Activated CD4-positive, CD25-positive, alpha-beta regulatory T cell treated with anti-CD3 and anti-CD28 coated beads, Interleukin-2, amount 50 U/mL, for 72 hours (primary cell): ENCODE results near the gene KIAA2012.

Source experiments
- DNase-seq: peaks from one replicate; pipeline ENCODE4 v3.0.0; 2021

Gene KIAA2012

GRCh38 chr2:202154613-202155012 is 81.6 kb downstream of the KIAA2012 start:
- no peak for DNase-seq

- no peak for DNase-seq
These were observed 84.3 kb downstream of the KIAA2012 start for GRCh38 chr2:202157211-202157990.

GRCh38 chr2:202158796-202159195 is 85.7 kb downstream of the KIAA2012 start:
- no peak for DNase-seq

- DNase-seq = no peak
These were observed 88.2 kb downstream of the KIAA2012 start for GRCh38 chr2:202161151-202161835.

GRCh38 chr2:202164411-202164810 is 91.4 kb downstream of the KIAA2012 start:
- DNase-seq = no peak

GRCh38 chr2:202165208-202165607 is 92.2 kb downstream of the KIAA2012 start:
- no peak for DNase-seq

GRCh38 chr2:202165945-202166344 is 92.9 kb downstream of the KIAA2012 start:
- no peak for DNase-seq

- DNase-seq = no peak
These were observed 96.1 kb downstream of the KIAA2012 start for GRCh38 chr2:202169131-202169530.

- no peak for DNase-seq
These were observed 96.9 kb downstream of the KIAA2012 start for GRCh38 chr2:202169832-202170424.

GRCh38 chr2:202171241-202171825 is 98.3 kb downstream of the KIAA2012 start:
- DNase-seq = no peak

- DNase-seq = no peak
These were observed 99.6 kb downstream of the KIAA2012 start for GRCh38 chr2:202172439-202173211.

- DNase-seq = peak; percentile 43
These were observed 105.4 kb downstream of the KIAA2012 start for GRCh38 chr2:202178346-202178958.

- no peak for DNase-seq
These were observed 111.5 kb downstream of the KIAA2012 start for GRCh38 chr2:202184557-202184956.

GRCh38 chr2:202185156-202185555 is 112.1 kb downstream of the KIAA2012 start:
- no peak for DNase-seq

GRCh38 chr2:202186641-202187202 is 113.7 kb downstream of the KIAA2012 start:
- no peak for DNase-seq

GRCh38 chr2:202187570-202187969 is 114.5 kb downstream of the KIAA2012 start:
- no peak for DNase-seq

GRCh38 chr2:202193305-202193704 is 120.2 kb downstream of the KIAA2012 start:
- no peak for DNase-seq

GRCh38 chr2:202193881-202194353 is 120.9 kb downstream of the KIAA2012 start:
- no peak for DNase-seq

GRCh38 chr2:202194418-202194817 is 121.4 kb downstream of the KIAA2012 start:
- DNase-seq = no peak

- DNase-seq = no peak
These were observed 123.7 kb downstream of the KIAA2012 start for GRCh38 chr2:202196727-202197126.

GRCh38 chr2:202201220-202202160 is 128.4 kb downstream of the KIAA2012 start:
- DNase-seq = no peak
